ENCODE data around the gene NFKBIB.

GRCh38 chr19:38929929-38930775, 30.4 kb downstream of the NFKBIB start, which contains the start of gene SARS2:
- TF ChIP-seq CTCF (IDR thresholded peaks at IDR 0.05; ENCODE audit: low read depth, low read length): peak; percentile 99
- TF ChIP-seq EZH2phosphoT487 (IDR thresholded peaks at IDR 0.05; ENCODE audit: low read depth): no peak
